ENCODE data around the gene CASP10.

Gene CASP10

GRCh38 chr2:201261906-201262305 lies 79.0 kb downstream of the CASP10 start:
- no peak for DNase-seq

- peak in 1 of 2 donors; percentile 31 for DNase-seq
Measured at GRCh38 chr2:201262718-201263117, 79.8 kb downstream of the CASP10 start.

DNA sequence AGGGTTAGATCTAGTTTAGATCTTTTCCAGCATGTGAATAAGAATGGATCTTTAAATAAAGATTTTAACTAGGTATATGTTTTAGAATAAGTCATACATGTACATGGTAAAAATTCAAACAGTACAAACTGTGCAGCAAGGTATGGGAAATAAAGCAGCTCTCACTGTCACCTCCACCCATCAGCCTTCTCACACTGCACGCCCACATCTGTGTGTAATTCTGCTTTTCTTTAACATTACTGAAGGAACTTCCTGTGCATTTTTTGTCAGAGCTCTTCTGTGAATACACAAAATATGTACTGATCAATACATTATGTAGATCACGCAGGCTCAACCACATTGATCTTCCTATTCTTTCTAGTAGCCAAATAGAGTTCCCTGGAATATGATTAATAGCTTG lies 80.8 kb downstream of the CASP10 start:
- DNase-seq, result peak in 1 of 2 donors; percentile 32

- no peak for DNase-seq
Measured at GRCh38 chr2:201264472-201265173, 81.7 kb downstream of the CASP10 start.

DNA sequence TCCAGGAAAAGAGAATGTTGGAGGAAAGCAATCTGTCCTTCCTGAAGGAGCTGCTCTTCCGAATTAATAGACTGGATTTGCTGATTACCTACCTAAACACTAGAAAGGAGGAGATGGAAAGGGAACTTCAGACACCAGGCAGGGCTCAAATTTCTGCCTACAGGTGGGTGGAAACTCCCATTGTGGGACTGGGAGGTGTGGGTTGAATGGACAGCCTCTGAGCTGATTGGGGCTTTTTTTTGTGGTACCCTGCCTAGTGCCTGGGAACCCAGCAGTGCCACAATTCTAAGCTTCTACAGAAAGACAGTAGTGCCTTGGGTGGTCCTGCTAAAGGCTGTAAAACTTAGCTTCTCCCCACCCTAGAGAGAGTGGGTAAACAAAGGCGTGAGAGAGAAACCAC lies 83.7 kb downstream of the CASP10 start:
- no peak for DNase-seq

DNA sequence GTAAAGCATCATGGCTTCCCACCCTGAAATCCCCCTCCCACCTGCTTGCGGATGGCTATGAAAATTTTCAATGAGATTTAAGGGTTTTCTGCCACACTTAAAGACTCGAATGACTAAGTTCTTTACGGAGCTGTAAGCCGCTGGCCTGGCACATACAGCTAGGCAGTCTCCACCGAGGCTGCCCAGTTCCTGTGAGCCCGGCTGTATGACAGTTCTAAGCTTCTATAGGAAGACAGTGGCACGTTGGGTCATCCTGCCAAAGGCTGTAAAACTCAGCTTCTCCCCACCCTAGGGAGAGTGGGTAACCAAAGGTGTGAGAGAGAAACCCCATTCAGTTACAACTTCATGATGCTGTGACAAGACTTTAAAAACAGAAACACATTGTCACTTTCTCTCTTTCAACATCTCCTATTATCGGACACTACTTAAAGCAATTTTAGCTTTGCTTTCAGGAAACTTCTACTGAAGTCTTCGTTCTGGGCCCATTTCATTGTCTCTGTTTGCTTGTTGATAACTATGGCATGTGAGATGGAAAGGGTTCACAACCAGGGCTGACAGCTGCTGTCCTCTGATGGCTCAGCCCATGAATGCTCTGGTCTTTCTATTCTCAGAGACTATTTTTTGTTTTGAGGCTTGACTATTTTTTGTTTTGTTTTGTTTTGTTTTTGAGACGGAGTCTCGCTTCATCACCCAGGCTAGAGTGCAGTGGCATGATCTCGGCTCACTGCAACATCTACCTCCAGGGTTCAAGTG lies 84.5 kb downstream of the CASP10 start:
- DNase-seq, result no peak

DNA sequence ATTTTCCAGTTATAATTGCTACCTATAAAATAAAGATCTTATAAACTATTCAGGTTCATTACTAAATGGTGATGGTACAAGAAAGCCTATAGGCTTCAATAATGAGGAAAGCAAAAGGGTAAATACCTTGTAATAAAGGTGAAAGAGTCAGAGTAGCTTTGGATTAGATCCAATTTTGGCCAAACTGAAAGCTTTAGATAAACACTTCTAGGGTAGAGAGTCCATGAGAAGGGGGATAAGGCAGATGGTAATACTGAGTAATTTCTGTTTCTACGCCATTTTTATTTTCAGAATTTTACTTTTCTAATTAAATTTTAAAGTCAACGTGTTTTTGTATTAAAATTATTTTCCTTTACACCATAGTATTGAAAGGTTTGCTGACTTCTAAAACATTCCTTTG lies 86.8 kb downstream of the CASP10 start:
- no peak for DNase-seq

DNA sequence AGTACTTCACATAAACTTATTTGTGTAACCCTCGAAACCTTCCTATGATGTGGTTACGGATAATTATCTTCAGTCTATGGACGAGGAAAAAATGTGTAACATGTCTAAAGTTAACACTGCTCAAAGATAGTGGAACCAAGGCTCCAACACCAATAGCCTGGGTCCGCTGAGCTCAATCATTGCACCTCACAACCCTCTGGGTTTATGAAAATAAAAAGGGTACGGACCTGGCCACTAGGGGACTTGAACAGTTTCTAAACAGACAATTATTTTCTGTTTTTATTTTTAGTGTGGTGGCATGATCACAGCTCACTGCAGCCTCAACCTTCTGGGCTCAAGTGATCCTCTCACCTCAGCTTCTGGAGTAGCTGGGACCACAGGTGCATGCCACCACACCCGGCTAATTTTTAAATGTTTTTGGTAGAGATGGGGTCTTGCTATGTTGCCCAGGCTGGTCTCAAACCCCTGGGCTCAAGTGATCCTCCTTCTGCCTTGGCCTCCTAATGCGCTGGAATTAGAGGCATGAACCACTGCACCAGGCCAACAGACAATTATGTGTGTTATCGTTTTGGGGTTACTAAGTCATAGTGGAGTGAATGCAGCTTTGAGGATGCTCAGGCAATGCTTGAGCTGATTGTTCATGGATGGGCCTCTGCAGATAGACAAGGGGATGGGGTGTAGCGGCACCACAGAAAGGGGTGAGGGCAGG lies 87.5 kb downstream of the CASP10 start:
- DNase-seq, result no peak

GRCh38 chr2:201271917-201272316 lies 89.0 kb downstream of the CASP10 start:
- DNase-seq, result no peak

DNA sequence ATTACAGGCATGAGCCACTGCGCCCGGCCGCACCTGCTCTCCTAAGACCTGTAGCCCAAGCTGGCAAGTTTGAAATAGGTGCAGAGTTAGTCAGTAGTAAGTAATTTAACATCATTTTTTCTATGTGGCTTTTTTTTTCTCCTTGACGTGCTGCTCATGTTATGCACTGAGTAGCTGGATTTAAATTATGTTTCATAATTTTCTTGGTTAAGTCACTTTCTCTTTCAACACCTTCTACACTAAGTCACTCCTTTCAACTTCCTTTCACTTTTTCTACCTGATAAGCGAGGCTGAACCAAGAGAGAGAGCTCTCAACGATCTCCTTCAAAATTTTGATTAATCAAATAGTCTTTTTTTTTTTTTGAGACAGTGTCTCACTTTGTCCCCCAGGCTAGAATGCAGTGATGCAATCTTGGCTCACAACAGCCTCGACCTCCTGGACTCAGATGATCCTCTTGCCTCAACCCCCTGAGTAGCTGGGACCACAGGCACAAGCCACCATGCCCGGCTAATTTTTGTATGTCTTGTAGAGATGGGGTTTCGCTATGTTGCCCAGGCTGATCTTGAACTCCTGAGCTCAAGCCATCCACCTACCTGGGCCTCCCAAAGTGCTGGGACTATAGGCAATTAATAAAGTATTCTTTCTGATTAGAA lies 90.5 kb downstream of the CASP10 start:
- no peak for DNase-seq

GRCh38 chr2:201275069-201275468 lies 92.1 kb downstream of the CASP10 start:
- DNase-seq, result no peak

- DNase-seq, result no peak
Measured at GRCh38 chr2:201275990-201276389, 93.0 kb downstream of the CASP10 start.

DNA sequence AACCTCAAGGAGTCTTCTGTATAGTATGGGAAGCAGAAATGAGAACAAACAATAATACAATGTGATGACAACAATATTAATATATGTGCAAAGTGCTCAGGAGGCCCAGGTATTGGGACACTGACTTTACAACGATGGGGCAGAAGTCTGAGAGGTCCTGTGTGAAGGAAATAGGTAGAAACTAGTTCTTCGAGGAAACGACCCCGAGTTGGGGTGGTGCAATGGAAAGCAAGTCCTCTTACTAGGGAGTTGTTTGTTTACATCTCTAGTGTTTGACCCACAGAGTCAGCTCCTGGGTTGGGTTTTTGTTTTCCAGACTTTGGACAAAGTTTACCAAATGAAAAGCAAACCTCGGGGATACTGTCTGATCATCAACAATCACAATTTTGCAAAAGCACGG lies 93.6 kb downstream of the CASP10 start:
- no peak for DNase-seq

All from activated CD4-positive, alpha-beta T cell treated with anti-CD3 and anti-CD28 coated beads for 4 hours (primary cell).